Heart left ventricle (tissue), 13 donors: ENCODE data around the gene TMEM43.

Experiments used
- CTCF ChIP-seq, 12 donors: fragments of 200-600 bp; sonication (generic) in 4 of 12; IDR thresholded peaks; one replicate each; pipeline versions ENCODE4 v1.5.0 to v1.8.0; 2018 to 2022; ENCODE audit warnings: antibody characterized with exemption in 12 of 12, mild to moderate bottlenecking in 5 of 12
- POLR2A ChIP-seq, 2 donors: fragments of 450-650 bp; IDR thresholded peaks; one replicate each; pipeline ENCODE4 v1.6.1; 2017; ENCODE audit warnings: antibody characterized with exemption in 2 of 2, mild to moderate bottlenecking in 2 of 2, moderate library complexity in 2 of 2
- donor health status: ischemic (EF 13 %, LVEDD 7.1; RV severe dilation, severe dysfunction).
- donor health status: DM: no; HTN: yes; CAD: no.
- donor health status: DM: no; HTN: no; CAD: no.
- donor health status: ischemic (EF 25% LVEDD 6.9; RV normal size, moderate dysfunction).
- donor health status: ischemic (EF 25% LVEDD 5.7; RV mildly dilated, moderate dysfunction).
- donor health status: ischemic (EF 35%, LVEDD 5.7; RV mildly dilated, moderate dysfunction).
- donor health status: nonischemic (EF 11% LVEDD 7.7; RV severe dilation, severe dysfunction).
- donor health status: DM: yes; HTN: yes; CAD: no.
- donor health status: PGD.
- donor health status: ischemic (EF 29% LVEDD 5.4; RV normal size, mild dysfunction).
- donor health status: nonischemic (EF 23%, LVEDD 6.1; RV moderate dilation, normal function).

- TF ChIP-seq CTCF (IDR thresholded peaks at IDR 0.05) (no peak), POLR2A (IDR thresholded peaks at IDR 0.05) (no peak)
Measured at GRCh38 chr3:14154895-14155440, 30.1 kb downstream of the TMEM43 start.
